H9 (cell line): Measurements from ENCODE around the gene CYP19A1. TPM values are rescaled to one million over a fixed set of nuclear protein-coding genes. Genes with fewer than 3 reads are reported as not detected.

Experiments
- DNase-seq: peaks from one replicate; pipeline ENCODE4 v3.0.0-alpha.2; 2017
- H2AFZ ChIP-seq: one replicate; pipeline ENCODE4 v1.6.1; 2013; ENCODE audit warnings: mild to moderate bottlenecking, low read length, control low read depth, moderate library complexity
- H2AK5ac ChIP-seq: 2 replicates; pipeline ENCODE4 v1.6.1; 2013; ENCODE audit warnings: low read length, control low read depth, mixed read lengths; ENCODE audit not compliant: insufficient read length
- H2BK120ac ChIP-seq: one replicate; pipeline ENCODE4 v1.6.1; 2013; ENCODE audit warnings: low read depth, mild to moderate bottlenecking, low read length, control low read depth, inconsistent platforms; ENCODE audit not compliant: poor library complexity, severe bottlenecking
- H2BK12ac ChIP-seq: 2 replicates; pipeline ENCODE4 v1.6.1; 2013; ENCODE audit warnings: low read length, control low read depth, mixed read lengths, low read depth; ENCODE audit not compliant: insufficient read length
- H2BK15ac ChIP-seq: 2 replicates; pipeline ENCODE4 v1.6.1; 2013; ENCODE audit warnings: low read depth, low read length, control low read depth
- H2BK20ac ChIP-seq: one replicate; pipeline ENCODE4 v1.6.1; 2013; ENCODE audit warnings: low read depth, mild to moderate bottlenecking, low read length, control low read depth, inconsistent platforms; ENCODE audit not compliant: poor library complexity, severe bottlenecking
- H2BK5ac ChIP-seq: 2 replicates; pipeline ENCODE4 v1.6.1; 2013; ENCODE audit warnings: low read length, control low read depth, mixed read lengths; ENCODE audit not compliant: insufficient read length
- H3K14ac ChIP-seq: 2 replicates; pipeline ENCODE4 v1.6.1; 2013; ENCODE audit warnings: low read length, control low read depth; ENCODE audit not compliant: insufficient read depth
- H3K18ac ChIP-seq: 2 replicates; pipeline ENCODE4 v1.6.1; 2013; ENCODE audit warnings: low read depth, mild to moderate bottlenecking, mixed read lengths, low read length, control low read depth; ENCODE audit not compliant: insufficient read length
- H3K23ac ChIP-seq: 2 replicates; pipeline ENCODE4 v1.6.1; 2013; ENCODE audit warnings: low read length, control low read depth, mixed read lengths, low read depth; ENCODE audit not compliant: insufficient read length
- H3K23me2 ChIP-seq: 2 replicates; pipeline ENCODE4 v1.6.1; 2013; ENCODE audit warnings: low read depth, mild to moderate bottlenecking, mixed read lengths, low read length, control low read depth; ENCODE audit not compliant: insufficient read length, poor library complexity, severe bottlenecking
- H3K27ac ChIP-seq: 2 replicates; pipeline ENCODE4 v1.5.1; 2013; ENCODE audit warnings: low read length, control low read depth, mixed read lengths, low read depth; ENCODE audit not compliant: insufficient read length
- H3K27me3 ChIP-seq: 2 replicates; pipeline ENCODE4 v1.6.1; 2013; ENCODE audit warnings: low read length, control low read depth, inconsistent platforms; ENCODE audit not compliant: insufficient read depth
- H3K4ac ChIP-seq: 2 replicates; pipeline ENCODE4 v1.6.1; 2013; ENCODE audit warnings: low read depth, mild to moderate bottlenecking, control low read depth, inconsistent platforms, low read length, moderate library complexity
- H3K4me1 ChIP-seq: 2 replicates; pipeline ENCODE4 v1.6.1; 2013; ENCODE audit warnings: low read length, control low read depth, inconsistent platforms; ENCODE audit not compliant: insufficient read depth
- H3K4me2 ChIP-seq: 2 replicates; pipeline ENCODE4 v1.6.1; 2013; ENCODE audit warnings: low read length, control low read depth, mixed read lengths; ENCODE audit not compliant: insufficient read length, insufficient read depth
- H3K56ac ChIP-seq: 2 replicates; pipeline ENCODE4 v1.6.1; 2013; ENCODE audit warnings: low read depth, mild to moderate bottlenecking, mixed read lengths, low read length, control low read depth; ENCODE audit not compliant: insufficient read length
- H3K79me1 ChIP-seq: 2 replicates; pipeline ENCODE4 v1.6.1; 2013; ENCODE audit warnings: low read depth, mild to moderate bottlenecking, moderate library complexity, low read length, control low read depth, inconsistent platforms; ENCODE audit not compliant: insufficient read depth, poor library complexity, severe bottlenecking
- H3K79me2 ChIP-seq: 2 replicates; pipeline ENCODE4 v1.6.1; 2013; ENCODE audit warnings: low read length, control low read depth, inconsistent platforms; ENCODE audit not compliant: insufficient read depth
- H3K9ac ChIP-seq: 2 replicates; pipeline ENCODE4 v1.6.1; 2013; ENCODE audit warnings: low read length, control low read depth, mixed read lengths; ENCODE audit not compliant: insufficient read length; ENCODE audit errors: extremely low read depth
- H3K9me3 ChIP-seq: one replicate; pipeline ENCODE4 v1.6.1; 2013; ENCODE audit warnings: low read depth, low read length, inconsistent platforms; ENCODE audit not compliant: control insufficient read depth
- H3T11ph ChIP-seq: one replicate; pipeline ENCODE4 v1.6.1; 2013; ENCODE audit warnings: mild to moderate bottlenecking, low read length, control low read depth, inconsistent platforms
- H4K20me1 ChIP-seq: one replicate; pipeline ENCODE4 v1.6.1; 2013; ENCODE audit not compliant: control insufficient read depth, insufficient read length, insufficient read depth
- H4K5ac ChIP-seq: 2 replicates; pipeline ENCODE4 v1.6.1; 2013; ENCODE audit warnings: low read depth, mild to moderate bottlenecking, mixed read lengths, low read length, control low read depth; ENCODE audit not compliant: insufficient read length
- H4K8ac ChIP-seq: replicated peaks from 2 replicates; pipeline ENCODE4 v1.6.1; 2013; ENCODE audit warnings: low read length, control low read depth, mixed read lengths, low read depth; ENCODE audit not compliant: insufficient read length
- H4K91ac ChIP-seq: 2 replicates; pipeline ENCODE4 v1.6.1; 2013; ENCODE audit warnings: low read depth, mild to moderate bottlenecking, moderate library complexity, mixed read lengths, low read length, control low read depth; ENCODE audit not compliant: insufficient read length
- H3K27ac Mint-ChIP-seq, 3 experiments: 2 replicates in 2 of 3; 3 replicates in 1 of 3; pipeline ENCODE4 v1.8.0; 2020 to 2021; ENCODE audit warnings: mixed read lengths in 3 of 3, mild to moderate bottlenecking in 1 of 3, moderate library complexity in 1 of 3
- H3K27me3 Mint-ChIP-seq: 2 replicates; pipeline ENCODE4 v1.8.0; 2021; ENCODE audit warnings: low read depth, mild to moderate bottlenecking, moderate library complexity, mixed read lengths
- H3K36me3 Mint-ChIP-seq, 3 experiments: 2 replicates in 2 of 3; 3 replicates in 1 of 3; pipeline ENCODE4 v1.8.0; 2020 to 2021; ENCODE audit warnings: low read depth in 3 of 3, mixed read lengths in 3 of 3; ENCODE audit not compliant: insufficient read depth in 1 of 3
- H3K4me1 Mint-ChIP-seq, 2 experiments: 2 replicates each; pipeline ENCODE4 v1.8.0; 2020; ENCODE audit warnings: mixed read lengths in 2 of 2
- H3K4me3 Mint-ChIP-seq, 2 experiments: 2 replicates in 1 of 2; 3 replicates in 1 of 2; pipeline ENCODE4 v1.8.0; 2020 to 2021; ENCODE audit warnings: mild to moderate bottlenecking in 2 of 2, mixed read lengths in 2 of 2, moderate library complexity in 1 of 2
- H3K9me3 Mint-ChIP-seq, 2 experiments: 2 replicates in 1 of 2; 3 replicates in 1 of 2; pipeline ENCODE4 v1.8.0; 2020; ENCODE audit warnings: mild to moderate bottlenecking in 2 of 2, mixed read lengths in 2 of 2, moderate library complexity in 1 of 2
- WGBS: extraction: QIAGEN DNeasy Blood & Tissue Kit; methylation state at CpG from one replicate; pipeline ENCODE4 v1.1.7; 2013; ENCODE audit warnings: missing lambda C conversion rate, low lambda C conversion rate, mixed read lengths; ENCODE audit not compliant: insufficient read length; ENCODE audit errors: extremely low coverage; 5-methylcytosine and 5-hydroxymethylcytosine counted together
- total RNA-seq: library from RNA; stranded (reverse); gene quantifications from 2 replicates; pipeline ENCODE4 v1.2.1, GENCODE V29; 2021
- TF ChIP-seq, protein P1 (sequence below): fragments of 200-600 bp; sonication (generic); conservative IDR thresholded peaks from 3 replicates; pipeline ENCODE4 v1.8.0; 2021; ENCODE audit warnings: antibody characterized with exemption, mild to moderate bottlenecking

CYP19A1 gene
- total RNA-seq, 1 experiment from 2014 or later = not detected

DNA sequence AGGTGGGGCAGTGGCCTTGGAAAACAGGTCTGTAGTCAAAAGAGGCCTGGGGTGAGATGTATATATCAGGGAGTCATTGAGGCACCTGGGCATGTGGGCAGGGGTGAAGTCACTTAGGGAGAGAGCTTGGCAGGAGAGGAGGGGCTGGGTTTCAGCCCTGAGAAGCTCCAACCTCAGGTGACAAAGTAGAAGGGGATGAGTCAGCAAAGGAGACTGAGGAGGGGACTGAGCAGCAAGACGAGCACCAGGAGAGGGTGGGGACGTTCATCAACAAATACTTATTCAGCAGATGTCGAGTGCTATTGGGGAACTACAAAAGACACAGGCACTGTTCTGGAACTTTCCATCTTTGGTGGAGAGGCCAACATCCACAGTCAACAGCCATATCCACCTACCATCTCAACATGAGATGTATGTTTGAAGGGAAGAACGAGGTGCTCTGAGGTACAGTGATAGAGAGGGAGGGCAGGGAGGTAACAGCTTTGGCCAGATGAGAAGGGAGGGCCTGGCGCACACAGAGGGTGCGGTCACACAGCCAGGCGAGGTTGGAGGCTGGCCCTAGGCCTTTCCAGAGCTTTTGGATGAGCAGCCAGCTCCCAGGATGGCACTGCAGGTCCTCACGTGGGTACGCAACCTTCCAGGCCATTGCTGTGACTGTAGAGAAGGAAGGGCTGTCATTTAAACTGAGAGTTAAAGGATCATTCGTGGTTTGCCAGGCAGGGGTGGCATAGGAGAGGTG lies 48.7 kb upstream of the CYP19A1 start:
- Histone ChIP-seq H2BK120ac (no peak overlapping the region), H3K9ac (no peak overlapping the region), H3K23ac (no peak overlapping the region), H4K8ac (no peak overlapping the region), H2BK15ac (no peak overlapping the region), H3K4me2 (no peak overlapping the region), H3T11ph (no peak overlapping the region), H4K20me1 (no peaks in the 10 kb centered on the region), H3K23me2 (no peaks in the 10 kb centered on the region), H3K18ac (no peak overlapping the region), H3K79me1 (no peaks in the 10 kb centered on the region), H3K27me3 (no peaks in the 10 kb centered on the region), H4K5ac (no peak overlapping the region), H2AFZ (no peak overlapping the region), H2AK5ac (no peak overlapping the region), H3K56ac (no peak overlapping the region), H4K91ac (no peak overlapping the region), H3K14ac (no peak overlapping the region), H2BK20ac (no peak overlapping the region), H3K4ac (no peak overlapping the region), H3K27ac (no peak overlapping the region), H3K9me3 (no peaks in the 10 kb centered on the region), H3K79me2 (no peaks in the 10 kb centered on the region), H2BK12ac (no peak overlapping the region), H2BK5ac (no peak overlapping the region), H3K4me1 (peaks cover 6% of the 10 kb centered on the region; the same call in 1 of the 2 replicates)
- H3K4me1 Mint-ChIP-seq = peaks cover 17 to 19% of the 10 kb centered on the region in 2 experiments
- TF ChIP-seq, protein P1, sequence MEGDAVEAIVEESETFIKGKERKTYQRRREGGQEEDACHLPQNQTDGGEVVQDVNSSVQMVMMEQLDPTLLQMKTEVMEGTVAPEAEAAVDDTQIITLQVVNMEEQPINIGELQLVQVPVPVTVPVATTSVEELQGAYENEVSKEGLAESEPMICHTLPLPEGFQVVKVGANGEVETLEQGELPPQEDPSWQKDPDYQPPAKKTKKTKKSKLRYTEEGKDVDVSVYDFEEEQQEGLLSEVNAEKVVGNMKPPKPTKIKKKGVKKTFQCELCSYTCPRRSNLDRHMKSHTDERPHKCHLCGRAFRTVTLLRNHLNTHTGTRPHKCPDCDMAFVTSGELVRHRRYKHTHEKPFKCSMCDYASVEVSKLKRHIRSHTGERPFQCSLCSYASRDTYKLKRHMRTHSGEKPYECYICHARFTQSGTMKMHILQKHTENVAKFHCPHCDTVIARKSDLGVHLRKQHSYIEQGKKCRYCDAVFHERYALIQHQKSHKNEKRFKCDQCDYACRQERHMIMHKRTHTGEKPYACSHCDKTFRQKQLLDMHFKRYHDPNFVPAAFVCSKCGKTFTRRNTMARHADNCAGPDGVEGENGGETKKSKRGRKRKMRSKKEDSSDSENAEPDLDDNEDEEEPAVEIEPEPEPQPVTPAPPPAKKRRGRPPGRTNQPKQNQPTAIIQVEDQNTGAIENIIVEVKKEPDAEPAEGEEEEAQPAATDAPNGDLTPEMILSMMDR = no peak
- no peak overlapping the region; a peak in 1 of 5 replicates for H3K4me3 Mint-ChIP-seq
- H3K27me3 Mint-ChIP-seq = peaks cover 3% of the 10 kb centered on the region
- no CpG with 5 or more reads among the region's 10 CpGs for WGBS
- no peak overlapping the region; a peak in 2 of 7 replicates for H3K27ac Mint-ChIP-seq
- H3K36me3 Mint-ChIP-seq = peaks cover 0 to 3% (median 0%) of the 10 kb centered on the region in 3 experiments; a peak in 1 of 7 replicates
- peaks cover 0 to 9% of the 10 kb centered on the region in 2 experiments; a peak in 3 of 5 replicates for H3K9me3 Mint-ChIP-seq
- DNase-seq = no peak
